ENCODE data around the gene AGBL5.

The AGBL5 gene

DNA sequence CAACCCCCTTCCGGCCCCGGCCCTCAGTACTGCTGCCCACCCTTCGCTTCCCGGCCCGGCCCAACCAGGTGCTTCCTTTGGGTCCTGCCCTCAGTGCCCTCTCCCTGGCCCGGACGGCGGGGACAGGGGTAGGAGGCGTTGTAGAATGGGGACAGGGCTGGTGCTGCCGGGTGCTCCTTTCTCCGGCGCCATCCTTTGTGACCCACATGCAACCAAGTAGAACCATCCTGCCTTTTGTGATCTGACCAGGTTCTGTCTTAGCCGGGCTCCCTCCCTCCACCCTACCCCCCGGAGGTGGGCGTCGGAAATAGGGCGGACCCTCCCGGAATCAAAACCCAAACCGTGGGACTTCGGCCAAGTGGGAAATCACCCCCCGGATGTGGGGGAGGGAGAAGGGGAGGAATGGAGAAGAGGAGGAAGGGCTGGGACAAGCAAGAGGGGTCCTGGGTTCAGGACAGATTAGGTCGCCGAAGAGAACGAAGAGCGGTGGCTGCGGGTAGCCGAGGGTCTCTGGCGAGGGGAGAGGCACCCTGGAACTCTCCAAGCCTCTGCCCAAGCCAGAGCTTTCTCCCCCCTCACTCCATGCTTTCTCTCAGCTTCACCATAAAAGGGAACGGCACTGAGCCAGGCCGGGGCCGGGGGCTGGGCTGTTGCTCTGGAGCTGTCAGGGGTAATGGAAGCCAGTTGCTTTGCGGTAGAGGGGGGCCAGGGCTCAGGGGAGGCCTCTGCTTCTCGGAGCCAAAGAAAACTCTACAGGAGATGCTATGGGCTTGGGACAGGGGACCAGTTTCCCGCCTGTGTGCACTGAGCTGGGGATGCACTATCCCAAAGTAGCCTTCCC, 20.7 kb downstream of the AGBL5 start:
- peak overlapping the region; percentile 62; the same call in 1 of the 2 replicates for H3K27ac ChIP-seq (ENCODE audit: extremely low read depth, low read depth, low read length)
- TF ChIP-seq ZIC2 (tag by site-specific recombination; IDR thresholded peaks at IDR 0.05) (peak; percentile 80), PRDM6 (tag by site-specific recombination; IDR thresholded peaks at IDR 0.05) (no peak), ZNF335 (tag by site-specific recombination; conservative IDR thresholded peaks at IDR 0.05) (peak; percentile 62), ZNF501 (tag by site-specific recombination; IDR thresholded peaks at IDR 0.05) (no peak), ZNF132 (tag by site-specific recombination; IDR thresholded peaks at IDR 0.05; ENCODE audit: borderline replicate concordance) (no peak), ZFHX2 (tag by site-specific recombination; conservative IDR thresholded peaks at IDR 0.05) (peak; percentile 78), ZSCAN30 (tag by site-specific recombination; IDR thresholded peaks at IDR 0.05) (no peak), KLF1 (tag by site-specific recombination; IDR thresholded peaks at IDR 0.05) (no peak), ZNF830 (tag by site-specific recombination; IDR thresholded peaks at IDR 0.05; ENCODE audit: low read depth) (no peak), ZNF341 (tag by site-specific recombination; IDR thresholded peaks at IDR 0.05; ENCODE audit: low read depth) (peak; percentile 61; the same call in 1 of the 2 replicates), ZFP69B (tag by site-specific recombination; IDR thresholded peaks at IDR 0.05) (no peak), OSR2 (tag by site-specific recombination; IDR thresholded peaks at IDR 0.05) (no peak), ZNF658 (tag by site-specific recombination; IDR thresholded peaks at IDR 0.05) (no peak), GLIS2 (tag by site-specific recombination; IDR thresholded peaks at IDR 0.05) (peak; percentile 39; the same call in 1 of the 2 replicates), ZNF530 (tag by site-specific recombination; IDR thresholded peaks at IDR 0.05; ENCODE audit: low read depth) (no peak), GLI4 (tag by site-specific recombination; IDR thresholded peaks at IDR 0.05) (no peak), ZNF398 (tag by site-specific recombination; IDR thresholded peaks at IDR 0.05) (peak; percentile 76), ZNF645 (tag by site-specific recombination; IDR thresholded peaks at IDR 0.05) (no peak), SP3 (tag by site-specific recombination; IDR thresholded peaks at IDR 0.05) (peak; percentile 73), ZNF311 (tag by site-specific recombination; IDR thresholded peaks at IDR 0.05; ENCODE audit: borderline replicate concordance) (no peak), YY1 (tag by site-specific recombination; IDR thresholded peaks at IDR 0.05) (no peak), WT1 (tag by site-specific recombination; IDR thresholded peaks at IDR 0.05) (no peak), EGR2 (tag by site-specific recombination; IDR thresholded peaks at IDR 0.05; ENCODE audit: low read depth) (peak; percentile 56), PATZ1 (tag by site-specific recombination; IDR thresholded peaks at IDR 0.05) (0 out of 2 replicates have a peak, but pooled peaks have one; percentile 27), GLIS1 (tag by site-specific recombination; IDR thresholded peaks at IDR 0.05) (peak; percentile 83), PRDM1 (tag by site-specific recombination; IDR thresholded peaks at IDR 0.05) (peak; percentile 81)
- TF ChIP-seq, protein P1, sequence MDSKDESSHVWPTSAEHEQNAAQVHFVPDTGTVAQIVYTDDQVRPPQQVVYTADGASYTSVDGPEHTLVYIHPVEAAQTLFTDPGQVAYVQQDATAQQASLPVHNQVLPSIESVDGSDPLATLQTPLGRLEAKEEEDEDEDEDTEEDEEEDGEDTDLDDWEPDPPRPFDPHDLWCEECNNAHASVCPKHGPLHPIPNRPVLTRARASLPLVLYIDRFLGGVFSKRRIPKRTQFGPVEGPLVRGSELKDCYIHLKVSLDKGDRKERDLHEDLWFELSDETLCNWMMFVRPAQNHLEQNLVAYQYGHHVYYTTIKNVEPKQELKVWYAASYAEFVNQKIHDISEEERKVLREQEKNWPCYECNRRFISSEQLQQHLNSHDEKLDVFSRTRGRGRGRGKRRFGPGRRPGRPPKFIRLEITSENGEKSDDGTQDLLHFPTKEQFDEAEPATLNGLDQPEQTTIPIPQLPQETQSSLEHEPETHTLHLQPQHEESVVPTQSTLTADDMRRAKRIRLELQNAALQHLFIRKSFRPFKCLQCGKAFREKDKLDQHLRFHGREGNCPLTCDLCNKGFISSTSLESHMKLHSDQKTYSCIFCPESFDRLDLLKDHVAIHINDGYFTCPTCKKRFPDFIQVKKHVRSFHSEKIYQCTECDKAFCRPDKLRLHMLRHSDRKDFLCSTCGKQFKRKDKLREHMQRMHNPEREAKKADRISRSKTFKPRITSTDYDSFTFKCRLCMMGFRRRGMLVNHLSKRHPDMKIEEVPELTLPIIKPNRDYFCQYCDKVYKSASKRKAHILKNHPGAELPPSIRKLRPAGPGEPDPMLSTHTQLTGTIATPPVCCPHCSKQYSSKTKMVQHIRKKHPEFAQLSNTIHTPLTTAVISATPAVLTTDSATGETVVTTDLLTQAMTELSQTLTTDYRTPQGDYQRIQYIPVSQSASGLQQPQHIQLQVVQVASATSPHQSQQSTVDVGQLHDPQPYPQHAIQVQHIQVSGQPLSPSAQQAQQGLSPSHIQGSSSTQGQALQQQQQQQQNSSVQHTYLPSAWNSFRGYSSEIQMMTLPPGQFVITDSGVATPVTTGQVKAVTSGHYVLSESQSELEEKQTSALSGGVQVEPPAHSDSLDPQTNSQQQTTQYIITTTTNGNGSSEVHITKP (tag by site-specific recombination; IDR thresholded peaks at IDR 0.05): peak; percentile 70

More for the DNA sequence above, 20.7 kb downstream of the AGBL5 start:
- peaks cover 14% of the 10 kb centered on the region for H3K4me1 ChIP-seq (ENCODE audit: control insufficient read depth, insufficient read depth, low read length)
- POLR2A ChIA-PET: interaction anchor here (0.6 to 3.6 kb wide), 11 partner anchors 10 to 289 kb away, joined by 3 to 61 read pairs (median 6); partner anchors contain the start of genes AGBL5, KHK, PREB and TMEM214
- peak overlapping the region; percentile 55 for H3K4me3 ChIP-seq (ENCODE audit: low read depth, low read length)
- CTCF ChIA-PET: interaction anchor here (0.6 to 1.3 kb wide), 8 partner anchors 9 to 597 kb away, joined by 3 to 8 read pairs (median 3); no protein-coding TSS in a partner anchor
- H3K9me3 ChIP-seq (ENCODE audit: control insufficient read depth, insufficient read depth, low read depth, low read length): no peaks in the 10 kb centered on the region
- peaks cover 0 to 34% of the 10 kb centered on the region in 2 experiments; a peak in 1 of 3 replicates for H3K36me3 ChIP-seq (ENCODE audit: control insufficient read depth in 2 of 2, insufficient read depth in 1 of 2, low read length in 2 of 2)

Measured in HEK293 (cell line).